ENCODE results near the gene AMPH. TPM values are rescaled to one million over a fixed set of nuclear protein-coding genes. Genes with fewer than 3 reads are reported as not detected.

AMPH gene
- total RNA-seq, 4 donors from 2014 or later = 0.51 to 19.6 (median 11.6) TPM

DNA sequence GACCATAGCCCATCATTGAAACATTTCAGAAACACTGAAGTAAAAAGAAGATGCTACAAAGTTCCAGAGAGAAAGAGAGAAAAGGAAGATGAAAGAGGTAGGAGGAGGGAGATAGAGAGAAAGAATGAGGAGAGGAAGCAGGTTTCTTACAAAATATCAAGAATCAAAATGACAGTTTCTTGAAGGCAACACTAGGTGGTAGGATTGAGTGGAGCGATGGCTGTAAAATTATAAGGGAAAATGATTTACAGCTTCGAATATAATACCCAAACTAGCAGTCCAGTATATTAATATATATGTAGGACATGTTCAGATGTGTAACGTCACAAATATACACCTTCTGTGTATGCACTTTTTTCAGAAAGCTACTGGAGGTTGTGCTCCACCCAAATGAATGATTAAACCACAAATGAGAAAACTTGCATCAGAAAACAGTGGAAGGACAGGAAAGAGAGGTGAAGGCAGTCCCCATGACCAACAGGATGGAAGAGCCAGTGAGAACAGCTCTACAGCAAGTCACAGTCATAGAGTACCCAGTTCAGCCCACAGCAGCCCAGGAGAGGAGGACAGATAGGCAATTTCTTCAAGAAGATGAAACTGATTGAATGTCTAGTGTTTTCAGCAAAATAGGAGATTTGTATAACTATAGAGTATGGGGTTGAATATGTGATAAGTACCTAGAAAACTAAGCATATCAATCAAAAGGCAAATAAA, 206.3 kb downstream of the AMPH start:
- no peak overlapping the region for H3K27ac ChIP-seq
- H3K4me3 ChIP-seq = no peak overlapping the region
- H3K36me3 ChIP-seq = no peaks in the 10 kb centered on the region
- H3K4me1 ChIP-seq = no peaks in the 10 kb centered on the region
- intact Hi-C loops (cut with DNase I; ENCODE audit: low total_unique reads) = no loop called here
- H3K9me3 ChIP-seq = no peaks in the 10 kb centered on the region
- DNase-seq = no peak
- TF ChIP-seq, protein P1, sequence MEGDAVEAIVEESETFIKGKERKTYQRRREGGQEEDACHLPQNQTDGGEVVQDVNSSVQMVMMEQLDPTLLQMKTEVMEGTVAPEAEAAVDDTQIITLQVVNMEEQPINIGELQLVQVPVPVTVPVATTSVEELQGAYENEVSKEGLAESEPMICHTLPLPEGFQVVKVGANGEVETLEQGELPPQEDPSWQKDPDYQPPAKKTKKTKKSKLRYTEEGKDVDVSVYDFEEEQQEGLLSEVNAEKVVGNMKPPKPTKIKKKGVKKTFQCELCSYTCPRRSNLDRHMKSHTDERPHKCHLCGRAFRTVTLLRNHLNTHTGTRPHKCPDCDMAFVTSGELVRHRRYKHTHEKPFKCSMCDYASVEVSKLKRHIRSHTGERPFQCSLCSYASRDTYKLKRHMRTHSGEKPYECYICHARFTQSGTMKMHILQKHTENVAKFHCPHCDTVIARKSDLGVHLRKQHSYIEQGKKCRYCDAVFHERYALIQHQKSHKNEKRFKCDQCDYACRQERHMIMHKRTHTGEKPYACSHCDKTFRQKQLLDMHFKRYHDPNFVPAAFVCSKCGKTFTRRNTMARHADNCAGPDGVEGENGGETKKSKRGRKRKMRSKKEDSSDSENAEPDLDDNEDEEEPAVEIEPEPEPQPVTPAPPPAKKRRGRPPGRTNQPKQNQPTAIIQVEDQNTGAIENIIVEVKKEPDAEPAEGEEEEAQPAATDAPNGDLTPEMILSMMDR (IDR thresholded peaks at IDR 0.05) = no peak
- TF ChIP-seq POLR2A (IDR thresholded peaks at IDR 0.05) = no peak
- no peaks in the 10 kb centered on the region for H3K27me3 ChIP-seq

GRCh38 chr7:38413784-38414183, 217.4 kb downstream of the AMPH start:
- no peak for TF ChIP-seq POLR2A (IDR thresholded peaks at IDR 0.05)
- TF ChIP-seq, protein P1 (IDR thresholded peaks at IDR 0.05) = no peak
- H3K4me3 ChIP-seq = no peak overlapping the region
- H3K27me3 ChIP-seq = no peaks in the 10 kb centered on the region
- no peak overlapping the region for H3K27ac ChIP-seq
- intact Hi-C loops (cut with DNase I; ENCODE audit: low total_unique reads) = no loop called here
- no peaks in the 10 kb centered on the region for H3K36me3 ChIP-seq
- DNase-seq = no peak
- no peaks in the 10 kb centered on the region for H3K9me3 ChIP-seq
- no peaks in the 10 kb centered on the region for H3K4me1 ChIP-seq

DNA sequence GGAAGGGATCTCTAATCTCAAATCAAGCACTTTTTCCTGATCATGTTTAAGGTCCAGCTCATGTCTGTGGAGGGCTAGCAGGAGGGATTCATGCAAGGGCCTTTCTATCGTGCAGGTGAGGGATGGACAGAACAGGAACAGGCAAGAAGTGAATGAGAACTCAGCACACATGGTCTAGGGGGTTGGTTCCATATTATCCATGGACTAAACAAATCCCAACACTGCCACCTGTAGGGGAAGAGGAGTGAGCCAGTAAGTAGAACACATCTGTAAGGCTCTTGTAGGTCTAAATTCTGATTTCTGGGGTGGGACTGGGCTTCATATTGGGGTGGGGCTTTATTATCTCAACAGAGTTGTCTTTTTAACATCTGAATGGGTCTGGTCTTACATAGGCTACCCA, 219.8 kb downstream of the AMPH start:
- Histone ChIP-seq H3K4me1 (no peaks in the 10 kb centered on the region), H3K9me3 (no peaks in the 10 kb centered on the region), H3K27ac (no peak overlapping the region), H3K36me3 (no peaks in the 10 kb centered on the region), H3K4me3 (no peak overlapping the region), H3K27me3 (no peaks in the 10 kb centered on the region)
- no peak for TF ChIP-seq POLR2A (IDR thresholded peaks at IDR 0.05)
- TF ChIP-seq, protein P1 (IDR thresholded peaks at IDR 0.05) = no peak
- intact Hi-C loops (cut with DNase I; ENCODE audit: low total_unique reads) = no loop called here
- DNase-seq = no peak

- no peak overlapping the region for H3K27ac ChIP-seq
- no peaks in the 10 kb centered on the region for H3K27me3 ChIP-seq
- H3K4me3 ChIP-seq = no peak overlapping the region
- no peaks in the 10 kb centered on the region for H3K36me3 ChIP-seq
- H3K9me3 ChIP-seq = no peaks in the 10 kb centered on the region
- no peak for TF ChIP-seq POLR2A (IDR thresholded peaks at IDR 0.05)
- DNase-seq = no peak
- H3K4me1 ChIP-seq = no peaks in the 10 kb centered on the region
- intact Hi-C loops (cut with DNase I; ENCODE audit: low total_unique reads) = no loop called here
These were observed 221.1 kb downstream of the AMPH start for GRCh38 chr7:38410056-38410455.

- no peak for TF ChIP-seq POLR2A (IDR thresholded peaks at IDR 0.05)
- TF ChIP-seq, protein P1 (IDR thresholded peaks at IDR 0.05) = no peak
- no peaks in the 10 kb centered on the region for H3K36me3 ChIP-seq
- no peaks in the 10 kb centered on the region for H3K9me3 ChIP-seq
- H3K27ac ChIP-seq = no peak overlapping the region
- intact Hi-C loops (cut with DNase I; ENCODE audit: low total_unique reads) = no loop called here
- no peaks in the 10 kb centered on the region for H3K27me3 ChIP-seq
- H3K4me1 ChIP-seq = no peaks in the 10 kb centered on the region
- no peak for DNase-seq
- no peak overlapping the region for H3K4me3 ChIP-seq
These were observed 221.6 kb downstream of the AMPH start for GRCh38 chr7:38409531-38409930.

Data from uterus (tissue), 4 donors.